ENCODE results near the gene AMIGO2.
"Not testable (repeated sequence)": the region's sequence is repeated elsewhere in the genome, so short reads cannot be mapped to it uniquely, and the experiment has no call there.

Gene AMIGO2

GRCh38 chr12:47068539-47068938, 11.2 kb downstream of the AMIGO2 start:
- Mint-ChIP-seq H3K4me3 (no peak overlapping the region), H3K27me3 (no peaks in the 10 kb centered on the region), H3K9me3 (no peaks in the 10 kb centered on the region), H3K4me1 (peaks cover 16% of the 10 kb centered on the region), H3K27ac (no peak overlapping the region)
- DNase-seq, result no peak
- no peak for ATAC-seq

DNA sequence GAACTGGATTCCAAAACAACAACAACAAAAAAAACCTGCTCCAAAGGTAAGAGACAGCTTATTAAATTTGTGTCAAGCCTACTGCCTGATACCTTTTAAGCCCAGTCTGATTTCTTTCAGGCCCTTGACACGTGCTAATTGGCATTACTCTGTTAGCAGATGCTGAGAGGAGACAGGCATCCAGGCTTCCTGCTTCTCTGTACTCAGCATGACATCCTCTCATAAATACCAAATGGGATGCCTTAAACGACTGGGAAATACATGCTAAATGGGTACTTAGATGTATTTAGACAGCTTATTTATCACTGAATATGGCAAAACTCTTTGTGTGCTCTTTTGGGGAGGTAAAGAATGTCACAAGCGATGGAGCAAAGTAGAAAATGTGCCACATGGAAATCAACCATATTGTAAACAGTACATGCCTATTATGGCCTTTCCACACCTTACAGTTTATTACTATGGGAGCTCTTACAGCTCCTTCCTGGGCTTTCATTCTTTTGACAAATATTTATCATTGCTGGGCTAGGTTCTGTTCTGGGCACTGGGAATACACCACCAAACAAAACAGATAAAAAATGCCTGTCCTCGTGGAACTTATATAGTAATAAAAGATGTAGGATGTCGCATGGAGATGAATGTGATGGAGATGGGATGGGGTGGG, 11.9 kb downstream of the AMIGO2 start:
- H3K4me3 Mint-ChIP-seq, result no peak overlapping the region
- no peak for ATAC-seq
- H3K27me3 Mint-ChIP-seq, result no peaks in the 10 kb centered on the region

GRCh38 chr12:47067176-47067575, 12.6 kb downstream of the AMIGO2 start:
- DNase-seq, result peak in 1 of 2 donors; percentile 66
- peaks cover 16% of the 10 kb centered on the region for H3K4me1 Mint-ChIP-seq
- ATAC-seq, result peak; percentile 94
- H3K27ac Mint-ChIP-seq, result peak overlapping the region in 1 of 2 donors; percentile 12
- H3K27me3 Mint-ChIP-seq, result no peaks in the 10 kb centered on the region
- H3K9me3 Mint-ChIP-seq, result no peaks in the 10 kb centered on the region
- peak overlapping the region in 1 of 2 donors; percentile 12 for H3K4me3 Mint-ChIP-seq

More for the DNA sequence above, 11.9 kb downstream of the AMIGO2 start:
- peak overlapping the region; percentile 12 to 20 for H3K27ac Mint-ChIP-seq
- H3K4me1 Mint-ChIP-seq, result peaks cover 16% of the 10 kb centered on the region
- no peaks in the 10 kb centered on the region for H3K9me3 Mint-ChIP-seq
- no peak for DNase-seq

DNA sequence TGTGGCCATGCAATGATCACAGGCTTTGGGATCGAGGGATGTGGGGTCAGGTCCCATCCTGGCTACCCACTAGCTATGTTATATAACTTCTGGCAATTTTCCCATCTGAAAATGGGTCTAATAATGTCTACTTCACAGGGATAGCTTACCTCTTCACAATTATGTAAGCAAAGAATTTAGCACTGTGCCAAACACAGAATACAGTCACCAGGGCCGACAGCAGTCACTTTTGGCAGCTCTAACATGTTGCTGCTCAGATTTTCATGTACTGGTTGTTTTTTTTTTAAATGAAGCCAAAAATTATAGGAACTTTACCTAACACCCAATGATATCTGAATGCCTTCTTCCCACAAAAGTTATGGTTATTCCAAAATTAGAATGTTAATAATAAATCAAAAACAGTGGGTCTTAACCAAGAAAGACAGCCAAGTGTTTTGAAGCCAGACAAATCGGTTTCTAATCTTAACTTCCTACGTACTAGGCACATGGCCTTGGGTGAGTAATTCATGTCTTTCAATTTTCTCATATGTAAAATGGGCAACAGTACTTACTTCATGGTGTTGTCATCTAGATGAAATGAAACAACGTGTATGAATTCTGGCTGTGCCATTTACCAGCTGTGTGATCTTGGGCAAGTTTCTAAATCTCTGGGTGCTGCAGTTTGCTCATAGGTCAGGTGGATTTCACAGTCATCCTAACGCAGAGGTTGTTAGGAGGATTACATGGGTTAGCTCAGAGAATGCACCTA, 13.3 kb downstream of the AMIGO2 start:
- Mint-ChIP-seq H3K27ac (no peak overlapping the region), H3K27me3 (no peaks in the 10 kb centered on the region), H3K4me1 (peaks cover 16% of the 10 kb centered on the region), H3K4me3 (peak overlapping the region in 1 of 2 donors; percentile 12), H3K9me3 (no peaks in the 10 kb centered on the region)
- DNase-seq (peak in 1 of 2 donors; percentile 15), ATAC-seq (peak; percentile 86)

GRCh38 chr12:47065546-47065945, 14.2 kb downstream of the AMIGO2 start:
- Mint-ChIP-seq H3K4me3 (no peak overlapping the region), H3K9me3 (no peaks in the 10 kb centered on the region), H3K27me3 (no peaks in the 10 kb centered on the region), H3K27ac (peak overlapping the region in 1 of 2 donors; percentile 41), H3K4me1 (peaks cover 16% of the 10 kb centered on the region)
- ATAC-seq, result no peak
- no peak for DNase-seq

DNA sequence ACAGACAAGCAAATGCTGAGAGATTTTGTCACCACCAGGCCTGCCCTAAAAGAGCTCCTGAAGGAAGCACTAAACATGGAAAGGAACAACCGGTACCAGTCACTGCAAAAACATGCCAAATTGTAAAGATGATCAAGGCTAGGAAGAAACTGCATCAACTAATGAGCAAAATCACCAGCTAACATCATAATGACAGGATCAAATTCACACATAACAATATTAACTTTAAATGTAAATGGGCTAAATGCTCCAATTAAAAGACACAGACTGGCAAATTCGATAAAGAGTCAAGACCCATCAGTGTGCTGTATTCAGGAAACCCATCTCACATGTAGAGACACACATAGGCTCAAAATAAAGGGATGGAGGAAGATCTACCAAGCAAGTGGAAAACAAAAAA, 21.1 kb downstream of the AMIGO2 start:
- H3K27ac Mint-ChIP-seq, H3K27me3 Mint-ChIP-seq, DNase-seq, ATAC-seq, H3K4me3 Mint-ChIP-seq, H3K4me1 Mint-ChIP-seq: not testable (repeated sequence)
- peaks cover 9 to 13% of the 10 kb centered on the region in 2 donors for H3K9me3 Mint-ChIP-seq

GRCh38 chr12:47056944-47057343, 22.8 kb downstream of the AMIGO2 start:
- H3K4me1 Mint-ChIP-seq, ATAC-seq, H3K27ac Mint-ChIP-seq, H3K4me3 Mint-ChIP-seq, H3K27me3 Mint-ChIP-seq, DNase-seq: not testable (repeated sequence)
- H3K9me3 Mint-ChIP-seq, result peaks cover 15 to 16% of the 10 kb centered on the region in 2 donors

- not testable (repeated sequence) for DNase-seq, H3K4me1 Mint-ChIP-seq, H3K27me3 Mint-ChIP-seq, H3K27ac Mint-ChIP-seq, ATAC-seq, H3K4me3 Mint-ChIP-seq
- H3K9me3 Mint-ChIP-seq, result peaks cover 24 to 25% of the 10 kb centered on the region in 2 donors
Observed at GRCh38 chr12:47055856-47056255, 23.9 kb downstream of the AMIGO2 start.

GRCh38 chr12:47054659-47055058, 25.1 kb downstream of the AMIGO2 start:
- Mint-ChIP-seq H3K9me3 (peaks cover 24 to 25% of the 10 kb centered on the region in 2 donors), H3K27me3 (no peaks in the 10 kb centered on the region), H3K4me1 (no peaks in the 10 kb centered on the region), H3K4me3 (no peak overlapping the region), H3K27ac (no peak overlapping the region)
- ATAC-seq (no peak), DNase-seq (no peak)

DNA sequence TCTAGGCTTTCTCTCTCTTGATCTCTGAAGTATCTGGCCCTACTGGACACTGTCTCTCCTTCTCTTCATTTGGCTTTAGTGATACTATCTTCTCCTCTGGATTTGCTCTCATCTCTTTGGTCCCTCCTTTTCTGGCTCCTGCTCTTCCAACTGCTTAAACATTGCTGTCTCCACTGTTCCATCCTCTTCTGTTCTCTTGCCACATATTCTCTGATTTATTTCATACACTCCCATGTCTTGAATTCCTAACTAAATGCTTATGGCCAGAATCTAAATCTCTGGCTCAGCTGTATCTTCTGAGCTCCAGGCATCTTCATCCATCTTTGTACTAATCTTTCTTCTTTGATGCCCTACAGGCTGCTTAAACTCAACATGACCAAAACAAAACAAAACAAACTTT, 25.8 kb downstream of the AMIGO2 start:
- DNase-seq, result no peak
- no peak overlapping the region for H3K4me3 Mint-ChIP-seq
- no peaks in the 10 kb centered on the region for H3K4me1 Mint-ChIP-seq
- H3K27ac Mint-ChIP-seq, result no peak overlapping the region
- H3K9me3 Mint-ChIP-seq, result peaks cover 24 to 25% of the 10 kb centered on the region in 2 donors
- no peak for ATAC-seq
- H3K27me3 Mint-ChIP-seq, result no peaks in the 10 kb centered on the region

DNA sequence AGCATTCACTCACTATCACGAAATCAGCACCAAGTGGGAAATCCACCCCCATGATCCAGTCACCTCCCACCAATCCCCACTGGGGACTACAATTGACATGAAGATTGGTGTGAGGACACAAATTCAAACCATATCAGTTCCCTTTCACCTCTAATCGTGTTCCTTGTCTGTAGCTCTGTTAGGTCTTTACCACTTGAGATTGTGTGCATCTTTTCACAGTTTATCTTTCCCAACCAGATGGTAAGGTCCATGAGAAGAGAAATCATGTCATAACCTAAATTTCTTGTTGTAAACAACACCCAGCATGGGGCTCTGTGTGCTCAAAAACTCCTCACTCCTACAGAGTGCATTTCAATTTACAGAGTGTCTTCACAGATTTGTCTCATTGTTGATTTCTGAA, 27.5 kb downstream of the AMIGO2 start:
- no peaks in the 10 kb centered on the region for H3K27me3 Mint-ChIP-seq
- DNase-seq (no peak), ATAC-seq (no peak)
- no peaks in the 10 kb centered on the region for H3K4me1 Mint-ChIP-seq
- H3K9me3 Mint-ChIP-seq, result peaks cover 27% of the 10 kb centered on the region in 2 donors
- no peak overlapping the region for H3K27ac Mint-ChIP-seq
- H3K4me3 Mint-ChIP-seq, result no peak overlapping the region

- H3K4me3 Mint-ChIP-seq, H3K27ac Mint-ChIP-seq, ATAC-seq, DNase-seq, H3K27me3 Mint-ChIP-seq, H3K4me1 Mint-ChIP-seq: not testable (repeated sequence)
- H3K9me3 Mint-ChIP-seq, result peaks cover 22 to 23% of the 10 kb centered on the region in 2 donors
Observed at GRCh38 chr12:47051291-47051690, 28.5 kb downstream of the AMIGO2 start.

DNA sequence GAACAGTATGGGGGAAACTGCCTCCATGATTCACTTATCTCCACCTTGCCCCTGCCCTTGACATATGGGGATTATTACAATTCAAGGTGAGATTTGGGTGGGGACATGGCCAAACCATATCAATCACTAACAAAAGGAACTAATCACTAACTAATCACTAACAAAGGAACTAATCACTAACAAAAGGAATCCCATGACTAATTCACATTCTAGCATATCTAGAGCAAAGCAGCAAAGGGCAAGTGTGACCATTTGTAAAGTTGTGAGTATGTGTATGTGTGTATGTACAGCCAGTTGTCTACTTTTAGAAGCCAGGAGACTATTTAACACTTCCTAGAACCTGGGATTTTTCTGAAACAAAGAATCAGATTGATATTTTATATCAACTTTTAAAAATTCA, 31.2 kb downstream of the AMIGO2 start:
- peaks cover 20 to 21% of the 10 kb centered on the region in 2 donors for H3K9me3 Mint-ChIP-seq
- H3K27me3 Mint-ChIP-seq, result no peaks in the 10 kb centered on the region
- DNase-seq, result no peak
- H3K4me1 Mint-ChIP-seq, result no peaks in the 10 kb centered on the region
- no peak overlapping the region for H3K27ac Mint-ChIP-seq
- no peak overlapping the region for H3K4me3 Mint-ChIP-seq
- ATAC-seq, result no peak

- Mint-ChIP-seq H3K4me3 (no peak overlapping the region), H3K4me1 (peaks cover 6% of the 10 kb centered on the region), H3K27me3 (no peaks in the 10 kb centered on the region), H3K27ac (no peak overlapping the region), H3K9me3 (no peaks in the 10 kb centered on the region)
- no peak for DNase-seq
- no peak for ATAC-seq
Observed at GRCh38 chr12:47041327-47041726, 38.4 kb downstream of the AMIGO2 start.

DNA sequence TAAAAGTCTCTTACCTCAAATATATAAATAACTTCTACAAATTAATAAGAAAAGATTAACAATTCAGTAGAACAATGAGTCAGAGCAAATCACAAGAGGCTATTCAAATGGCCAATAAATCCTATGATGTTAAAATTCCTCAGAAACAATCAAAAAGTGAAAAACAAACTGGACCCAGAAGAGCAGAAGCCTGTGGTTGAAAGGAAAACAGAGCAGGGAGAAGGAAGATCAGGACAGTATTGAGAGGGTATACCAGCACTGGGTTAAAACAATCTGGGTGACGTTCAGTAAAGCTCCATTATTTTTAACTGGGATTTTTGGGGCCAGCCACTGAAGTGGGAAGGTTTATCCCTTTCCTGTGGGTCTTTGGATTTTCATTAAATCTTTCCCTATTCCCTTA, 40.0 kb downstream of the AMIGO2 start:
- Mint-ChIP-seq H3K27me3 (no peaks in the 10 kb centered on the region), H3K9me3 (no peaks in the 10 kb centered on the region), H3K27ac (no peak overlapping the region), H3K4me1 (peaks cover 16% of the 10 kb centered on the region), H3K4me3 (no peak overlapping the region)
- no peak for ATAC-seq
- no peak for DNase-seq

- DNase-seq (no peak), ATAC-seq (no peak)
- Mint-ChIP-seq H3K27ac (no peak overlapping the region), H3K4me3 (no peak overlapping the region), H3K9me3 (no peaks in the 10 kb centered on the region), H3K27me3 (no peaks in the 10 kb centered on the region), H3K4me1 (peaks cover 23% of the 10 kb centered on the region)
Observed at GRCh38 chr12:47039079-47039478, 40.7 kb downstream of the AMIGO2 start.

Measured in stimulated activated naive CD8-positive, alpha-beta T cell treated with anti-CD3 and anti-CD28 coated beads, Interleukin-15, amount 100 ng/mL, for 72 hours (primary cell).